Natural killer cell treated with Interleukin-12 subunit alpha and Interleukin-12 subunit beta and Interleukin-15 and Interleukin-18, amount 100 ng/mL, for 72 hours (primary cell): Measurements from ENCODE around the gene OGFR. TPM values are rescaled to one million over a fixed set of nuclear protein-coding genes. Genes with fewer than 3 reads are reported as not detected.

Experiments used
- ATAC-seq, 2 donors: fragments of 150-1000 bp; cut with Tn5 transposase in 1 of 2; sonication (Bioruptor Pico), chemical (Tn5 transposase) in 1 of 2; 2 replicates each; pipeline ENCODE4 v1.10.0; 2021
- DNase-seq: peaks from one replicate; pipeline ENCODE4 v3.0.0; 2022; ENCODE audit warnings: low spot score
- H3K27ac Mint-ChIP-seq, 2 donors: 1 replicate in 1 of 2; 2 replicates in 1 of 2; pipeline ENCODE4 v1.8.0; 2022; ENCODE audit warnings: mixed read lengths in 2 of 2, mild to moderate bottlenecking in 1 of 2, moderate library complexity in 1 of 2
- H3K27me3 Mint-ChIP-seq, 2 donors: 1 replicate in 1 of 2; 2 replicates in 1 of 2; pipeline ENCODE4 v1.8.0; 2022; ENCODE audit warnings: mixed read lengths in 2 of 2
- H3K36me3 Mint-ChIP-seq: one replicate; pipeline ENCODE4 v1.8.0; 2022; ENCODE audit warnings: mixed read lengths
- H3K4me1 Mint-ChIP-seq, 2 donors: 1 replicate in 1 of 2; 2 replicates in 1 of 2; pipeline ENCODE4 v1.8.0; 2022; ENCODE audit warnings: low read depth in 2 of 2, mixed read lengths in 2 of 2, mild to moderate bottlenecking in 1 of 2
- H3K4me3 Mint-ChIP-seq: one replicate; pipeline ENCODE4 v1.8.0; 2022; ENCODE audit warnings: mixed read lengths
- H3K9me3 Mint-ChIP-seq: 2 replicates; pipeline ENCODE4 v1.8.0; 2022; ENCODE audit warnings: mixed read lengths
- total RNA-seq, 2 donors: library from RNA; stranded (reverse); gene quantifications; one replicate each; pipeline ENCODE4 v1.2.3, GENCODE V29; 2022

Gene OGFR
- total RNA-seq, 2 donors from 2014 or later = 75.9 to 88.7 TPM

GRCh38 chr20:62822239-62822787 lies 17.7 kb downstream of the OGFR start:
- DNase-seq = no peak
- Mint-ChIP-seq H3K36me3 (no peaks in the 10 kb centered on the region), H3K27me3 (no peaks in the 10 kb centered on the region), H3K4me3 (no peak overlapping the region), H3K4me1 (no peaks in the 10 kb centered on the region), H3K9me3 (no peaks in the 10 kb centered on the region), H3K27ac (no peak overlapping the region)
- no peak for ATAC-seq

GRCh38 chr20:62822788-62823651 lies 18.4 kb downstream of the OGFR start:
- Mint-ChIP-seq H3K36me3 (no peaks in the 10 kb centered on the region), H3K9me3 (no peaks in the 10 kb centered on the region), H3K27ac (no peak overlapping the region), H3K4me1 (no peaks in the 10 kb centered on the region), H3K27me3 (no peaks in the 10 kb centered on the region), H3K4me3 (no peak overlapping the region)
- DNase-seq (no peak), ATAC-seq (peak in 1 of 2 donors; percentile 52)

- no peaks in the 10 kb centered on the region for H3K36me3 Mint-ChIP-seq
- no peaks in the 10 kb centered on the region for H3K27me3 Mint-ChIP-seq
- no peak overlapping the region for H3K27ac Mint-ChIP-seq
- no peaks in the 10 kb centered on the region for H3K4me1 Mint-ChIP-seq
- H3K9me3 Mint-ChIP-seq = no peaks in the 10 kb centered on the region
- no peak for DNase-seq
- no peak overlapping the region for H3K4me3 Mint-ChIP-seq
- ATAC-seq = no peak
These were observed 19.2 kb downstream of the OGFR start for GRCh38 chr20:62823688-62824475.

- Mint-ChIP-seq H3K4me1 (no peaks in the 10 kb centered on the region), H3K4me3 (no peak overlapping the region), H3K36me3 (no peaks in the 10 kb centered on the region), H3K9me3 (no peaks in the 10 kb centered on the region), H3K27me3 (no peaks in the 10 kb centered on the region), H3K27ac (no peak overlapping the region)
- no peak for DNase-seq
- ATAC-seq = peak in 1 of 2 donors; percentile 42
These were observed 20.1 kb downstream of the OGFR start for GRCh38 chr20:62824476-62825332.

- no peak for DNase-seq
- Mint-ChIP-seq H3K36me3 (no peaks in the 10 kb centered on the region), H3K4me1 (no peaks in the 10 kb centered on the region), H3K27ac (no peak overlapping the region), H3K27me3 (no peaks in the 10 kb centered on the region), H3K9me3 (no peaks in the 10 kb centered on the region), H3K4me3 (no peak overlapping the region)
- no peak for ATAC-seq
These were observed 20.8 kb downstream of the OGFR start for GRCh38 chr20:62825333-62825985.

- H3K27ac Mint-ChIP-seq = no peak overlapping the region
- H3K36me3 Mint-ChIP-seq = no peaks in the 10 kb centered on the region
- no peaks in the 10 kb centered on the region for H3K9me3 Mint-ChIP-seq
- ATAC-seq (no peak), DNase-seq (no peak)
- H3K4me3 Mint-ChIP-seq = no peak overlapping the region
- H3K27me3 Mint-ChIP-seq = no peaks in the 10 kb centered on the region
- H3K4me1 Mint-ChIP-seq = no peaks in the 10 kb centered on the region
These were observed 21.5 kb downstream of the OGFR start for GRCh38 chr20:62825986-62826645.

GRCh38 chr20:62826646-62827310 lies 22.1 kb downstream of the OGFR start:
- DNase-seq = no peak
- Mint-ChIP-seq H3K4me1 (no peaks in the 10 kb centered on the region), H3K9me3 (no peaks in the 10 kb centered on the region), H3K27ac (no peak overlapping the region), H3K27me3 (no peaks in the 10 kb centered on the region), H3K4me3 (no peak overlapping the region), H3K36me3 (no peaks in the 10 kb centered on the region)
- ATAC-seq = no peak

GRCh38 chr20:62827311-62828038 lies 22.8 kb downstream of the OGFR start:
- Mint-ChIP-seq H3K9me3 (no peaks in the 10 kb centered on the region), H3K36me3 (no peaks in the 10 kb centered on the region), H3K27ac (no peak overlapping the region), H3K4me3 (no peak overlapping the region), H3K4me1 (no peaks in the 10 kb centered on the region), H3K27me3 (no peaks in the 10 kb centered on the region)
- ATAC-seq (no peak), DNase-seq (no peak)

GRCh38 chr20:62828051-62828450 lies 23.4 kb downstream of the OGFR start:
- Mint-ChIP-seq H3K9me3 (no peaks in the 10 kb centered on the region), H3K36me3 (no peaks in the 10 kb centered on the region), H3K4me1 (no peaks in the 10 kb centered on the region), H3K27ac (no peak overlapping the region), H3K27me3 (no peaks in the 10 kb centered on the region), H3K4me3 (no peak overlapping the region)
- ATAC-seq (no peak), DNase-seq (no peak)

- Mint-ChIP-seq H3K4me3 (no peak overlapping the region), H3K9me3 (no peaks in the 10 kb centered on the region), H3K27ac (no peak overlapping the region), H3K4me1 (no peaks in the 10 kb centered on the region), H3K36me3 (no peaks in the 10 kb centered on the region), H3K27me3 (no peaks in the 10 kb centered on the region)
- DNase-seq (no peak), ATAC-seq (no peak)
These were observed 24.0 kb downstream of the OGFR start for GRCh38 chr20:62828511-62829230.
